Brain microvascular endothelial cell (primary cell): ENCODE results near the gene IGF2BP1.

Source experiments
- DNase-seq: peaks from one replicate; pipeline ENCODE4 v3.0.0-alpha.2; 2020
- H3K27ac ChIP-seq: fragments of 250-450 bp; sonication (Bioruptor Pico); 2 replicates; pipeline ENCODE4 v1.5.1; 2020; ENCODE audit warnings: mild to moderate bottlenecking, moderate library complexity
- H3K27me3 ChIP-seq: fragments of 250-450 bp; sonication (Bioruptor Pico); replicated peaks from 2 replicates; pipeline ENCODE4 v1.5.1; 2020; ENCODE audit warnings: mild to moderate bottlenecking
- H3K36me3 ChIP-seq: fragments of 250-450 bp; sonication (Bioruptor Pico); replicated peaks from 2 replicates; pipeline ENCODE4 v1.5.1; 2020; ENCODE audit warnings: mild to moderate bottlenecking
- H3K4me3 ChIP-seq: 2 replicates; pipeline ENCODE4 v1.5.1; 2011; ENCODE audit warnings: low read depth, mild to moderate bottlenecking, control low read depth, low read length, moderate library complexity
- CTCF ChIP-seq: IDR thresholded peaks from 2 replicates; pipeline ENCODE4 v1.5.1; 2011; ENCODE audit warnings: low read depth, mild to moderate bottlenecking, moderate library complexity, low read length, control low read depth, inconsistent platforms; ENCODE audit errors: missing control alignments
- in situ Hi-C: cut with HindIII; loops from 2 replicates; pipeline ENCODE4 v1.10.0; 2017; ENCODE audit warnings: low sequenced_read_pairs, low pct_ligation_motif_present

The IGF2BP1 gene

GRCh38 chr17:48993305-48993704, 3.9 kb upstream of the IGF2BP1 start:
- Histone ChIP-seq H3K36me3 (no peaks in the 10 kb centered on the region), H3K4me3 (no peak overlapping the region), H3K27me3 (peaks cover 20% of the 10 kb centered on the region), H3K27ac (no peak overlapping the region)
- TF ChIP-seq CTCF: no peak
- DNase-seq: no peak
- in situ Hi-C loops: no loop called here

GRCh38 chr17:48993951-48994350, 3.2 kb upstream of the IGF2BP1 start:
- H3K4me3 ChIP-seq: no peak overlapping the region
- no peak for TF ChIP-seq CTCF
- H3K36me3 ChIP-seq: no peaks in the 10 kb centered on the region
- no peak for DNase-seq
- no peak overlapping the region for H3K27ac ChIP-seq
- H3K27me3 ChIP-seq: peaks cover 20% of the 10 kb centered on the region
- in situ Hi-C loops: no loop called here

- H3K36me3 ChIP-seq: no peaks in the 10 kb centered on the region
- no peak for TF ChIP-seq CTCF
- no peak overlapping the region for H3K4me3 ChIP-seq
- H3K27me3 ChIP-seq: peaks cover 20% of the 10 kb centered on the region
- H3K27ac ChIP-seq: no peak overlapping the region
- DNase-seq: no peak
- in situ Hi-C loops: no loop called here
Measured at GRCh38 chr17:48994549-48995303, 2.5 kb upstream of the IGF2BP1 start.

- no peak for TF ChIP-seq CTCF
- H3K4me3 ChIP-seq: peak overlapping the region; percentile 93
- in situ Hi-C loops: no loop called here
- H3K36me3 ChIP-seq: no peaks in the 10 kb centered on the region
- peaks cover 13% of the 10 kb centered on the region for H3K27me3 ChIP-seq
- peak overlapping the region; percentile 10 for H3K27ac ChIP-seq
- DNase-seq: no peak
Measured at GRCh38 chr17:48995304-48995973, 1.7 kb upstream of the IGF2BP1 start.

- H3K36me3 ChIP-seq: no peaks in the 10 kb centered on the region
- DNase-seq: no peak
- in situ Hi-C loops: no loop called here
- no peak for TF ChIP-seq CTCF
- H3K27ac ChIP-seq: peak overlapping the region; percentile 10
- H3K27me3 ChIP-seq: peaks cover 9% of the 10 kb centered on the region
- peak overlapping the region; percentile 93 for H3K4me3 ChIP-seq
Measured at GRCh38 chr17:48995974-48996721, 1.0 kb upstream of the IGF2BP1 start.
